HepG2 (cell line): Measurements from ENCODE around the gene AP5Z1.

Experiments used
- ATF7 ChIP-seq, 2 experiments: fragments of 450-650 bp in 1 of 2; sonication (generic) in 1 of 2; formaldehyde crosslinking in 1 of 2; IDR thresholded peaks; 2 replicates each; pipeline versions ENCODE4 v1.4.0 to v1.6.1; 2016 to 2020; ENCODE audit warnings: antibody characterized with exemption in 1 of 2, mild to moderate bottlenecking in 1 of 2, missing genetic modification reagents in 1 of 2
- CTCF ChIP-seq: sonication (generic); formaldehyde crosslinking; IDR thresholded peaks from 2 replicates; pipeline ENCODE4 v1.5.0; 2020; ENCODE audit warnings: mild to moderate bottlenecking, missing genetic modification reagents, moderate library complexity
- ELF1 ChIP-seq: sonication (generic); formaldehyde crosslinking; IDR thresholded peaks from 2 replicates; pipeline ENCODE4 v1.4.0; 2020; ENCODE audit warnings: missing genetic modification reagents
- JUND ChIP-seq: sonication (generic); formaldehyde crosslinking; IDR thresholded peaks from 2 replicates; pipeline ENCODE4 v1.8.0; 2022; ENCODE audit warnings: mild to moderate bottlenecking, missing genetic modification reagents
- MXI1 ChIP-seq: IDR thresholded peaks from 3 replicates; pipeline ENCODE4 v1.6.1; 2012; ENCODE audit warnings: low read depth, low read length, inconsistent platforms, borderline replicate concordance
- NFRKB ChIP-seq: fragments of 450-650 bp; IDR thresholded peaks from 2 replicates; pipeline ENCODE4 v1.6.1; 2017
- SMARCE1 ChIP-seq: fragments of 450-650 bp; IDR thresholded peaks from 2 replicates; pipeline ENCODE4 v1.6.1; 2017; ENCODE audit warnings: borderline replicate concordance
- ZNF207 ChIP-seq: fragments of 450-650 bp; IDR thresholded peaks from 2 replicates; pipeline ENCODE4 v1.6.1; 2016; ENCODE audit warnings: antibody characterized with exemption, borderline replicate concordance
- ZNF780A ChIP-seq: sonication (generic); formaldehyde crosslinking; IDR thresholded peaks from 2 replicates; pipeline ENCODE4 v1.8.0; 2022; ENCODE audit warnings: mild to moderate bottlenecking, missing genetic modification reagents, moderate library complexity
- ZSCAN31 ChIP-seq: sonication (generic); formaldehyde crosslinking; IDR thresholded peaks from 2 replicates; pipeline ENCODE4 v1.5.0; 2020; ENCODE audit warnings: low read depth, mild to moderate bottlenecking, missing genetic modification reagents
- ZSCAN9 ChIP-seq: IDR thresholded peaks from 2 replicates; pipeline ENCODE4 v1.6.1; 2016; ENCODE audit warnings: borderline replicate concordance

GRCh38 chr7:4833176-4833575 lies 57.8 kb downstream of the AP5Z1 start:
- no peak for TF ChIP-seq CTCF (CRISPR knock-in tag)
- no peak for TF ChIP-seq MXI1
- TF ChIP-seq ZSCAN9 (CRISPR knock-in tag) = no peak
- no peak for TF ChIP-seq ATF7 (IDR thresholded peaks at IDR 0.05)
- no peak for TF ChIP-seq ATF7 (CRISPR knock-in tag; IDR thresholded peaks at IDR 0.05)
- no peak for TF ChIP-seq NFRKB
- no peak for TF ChIP-seq SMARCE1
- no peak for TF ChIP-seq ZNF780A (CRISPR knock-in tag)
- TF ChIP-seq JUND (CRISPR knock-in tag) = no peak
- no peak for TF ChIP-seq ZNF207
- TF ChIP-seq ELF1 (CRISPR knock-in tag) = no peak
- TF ChIP-seq ZSCAN31 (CRISPR knock-in tag) = no peak
